IMR-90 (cell line): ENCODE results near the gene FCMR. TPM values are rescaled to one million over a fixed set of nuclear protein-coding genes. Genes with fewer than 3 reads are reported as not detected.

Experiments used
- ATAC-seq: fragments of 200-7000 bp; cut with Tn5 transposase; 2 replicates; pipeline ENCODE4 v1.9.1; 2020; ENCODE audit warnings: low read depth, mild to moderate bottlenecking, moderate library complexity
- BruUV-seq: library from RNA; stranded (reverse); fragments of 400-500 nt; replicated peaks from 2 replicates; lab custom pipeline; 2021; lab: Mats Ljungman, UMichigan
- CTCF ChIA-PET: fragments of 300-600 bp; formaldehyde crosslinking; extraction: SDS; loops from one replicate; lab custom pipeline; 2021; ENCODE audit warnings: antibody characterized with exemption; lab: Yijun Ruan, JAX
- POLR2A ChIA-PET: fragments of 300-600 bp; sonication (Branson Sonifier 250); formaldehyde crosslinking; loops from one replicate; lab custom pipeline; 2022; ENCODE audit warnings: antibody characterized with exemption; ENCODE audit not compliant: unreplicated experiment; lab: Charles Lee
- DNase-seq: peaks from one replicate; pipeline ENCODE4 v3.0.0; 2013
- H2AFZ ChIP-seq: replicated peaks from 2 replicates; pipeline ENCODE3; 2013; ENCODE audit warnings: low read length, mild to moderate bottlenecking; ENCODE audit not compliant: poor library complexity
- H2AK5ac ChIP-seq: 2 replicates; pipeline ENCODE4 v1.6.1; 2013; ENCODE audit warnings: low read depth, low read length, inconsistent platforms
- H2AK9ac ChIP-seq: replicated peaks from 2 replicates; pipeline ENCODE3; 2013; ENCODE audit warnings: mild to moderate bottlenecking, low read depth, low read length, moderate library complexity; ENCODE audit not compliant: poor library complexity
- H2BK120ac ChIP-seq: 2 replicates; pipeline ENCODE4 v1.6.1; 2013; ENCODE audit warnings: low read depth, low read length, inconsistent platforms
- H2BK15ac ChIP-seq: 3 replicates; pipeline ENCODE4 v1.6.1; 2013; ENCODE audit warnings: low read depth, low read length, inconsistent platforms
- H2BK20ac ChIP-seq: 2 replicates; pipeline ENCODE4 v1.6.1; 2013; ENCODE audit warnings: low read depth, mild to moderate bottlenecking, inconsistent platforms, low read length, moderate library complexity
- H2BK5ac ChIP-seq: 2 replicates; pipeline ENCODE4 v1.6.1; 2013; ENCODE audit warnings: mild to moderate bottlenecking, low read depth, low read length, inconsistent platforms; ENCODE audit not compliant: poor library complexity, severe bottlenecking
- H3K14ac ChIP-seq: replicated peaks from 2 replicates; pipeline ENCODE4 v1.6.1; 2013; ENCODE audit warnings: low read depth, low read length, inconsistent platforms
- H3K18ac ChIP-seq: 2 replicates; pipeline ENCODE4 v1.6.1; 2013; ENCODE audit warnings: low read depth, low read length, control low read depth
- H3K23ac ChIP-seq: 2 replicates; pipeline ENCODE4 v1.6.1; 2013; ENCODE audit warnings: low read depth, low read length, inconsistent platforms
- H3K27ac ChIP-seq: 2 replicates; pipeline ENCODE4 v1.5.1; 2013; ENCODE audit warnings: mild to moderate bottlenecking, control low read depth, low read length; ENCODE audit not compliant: insufficient read depth
- H3K27me3 ChIP-seq: 2 replicates; pipeline ENCODE4 v1.6.1; 2013; ENCODE audit warnings: low read length; ENCODE audit not compliant: control insufficient read depth, insufficient read depth
- H3K36me3 ChIP-seq: 2 replicates; pipeline ENCODE4 v1.6.1; 2013; ENCODE audit warnings: low read length, mixed read lengths; ENCODE audit not compliant: control insufficient read depth, insufficient read depth
- H3K4ac ChIP-seq: 2 replicates; pipeline ENCODE4 v1.6.1; 2013; ENCODE audit warnings: low read depth, low read length, inconsistent platforms
- H3K4me1 ChIP-seq: 2 replicates; pipeline ENCODE4 v1.6.1; 2013; ENCODE audit warnings: low read length, mixed read lengths; ENCODE audit not compliant: control insufficient read depth, insufficient read depth
- H3K4me2 ChIP-seq: 2 replicates; pipeline ENCODE4 v1.6.1; 2013; ENCODE audit warnings: low read depth, mild to moderate bottlenecking, control low read depth, low read length, moderate library complexity
- H3K4me3 ChIP-seq: 2 replicates; pipeline ENCODE4 v1.5.1; 2013; ENCODE audit warnings: low read depth, mild to moderate bottlenecking, control low read depth, low read length, moderate library complexity; ENCODE audit not compliant: insufficient read depth
- H3K56ac ChIP-seq: 2 replicates; pipeline ENCODE4 v1.6.1; 2013; ENCODE audit warnings: low read length, inconsistent platforms; ENCODE audit not compliant: insufficient read depth; ENCODE audit errors: extremely low read depth
- H3K79me1 ChIP-seq, 2 experiments: 2 replicates each; pipeline ENCODE4 v1.6.1; 2013; ENCODE audit warnings: low read length in 2 of 2, inconsistent platforms in 1 of 2, low read depth in 1 of 2
- H3K9ac ChIP-seq: 2 replicates; pipeline ENCODE4 v1.6.1; 2013; ENCODE audit warnings: low read depth, low read length, control low read depth
- H3K9me1 ChIP-seq: 2 replicates; pipeline ENCODE4 v1.6.1; 2013; ENCODE audit warnings: low read length, inconsistent platforms; ENCODE audit not compliant: insufficient read depth
- H3K9me3 ChIP-seq: 2 replicates; pipeline ENCODE4 v1.6.1; 2013; ENCODE audit warnings: low read length; ENCODE audit not compliant: control insufficient read depth, insufficient read depth
- H4K20me1 ChIP-seq: 2 replicates; pipeline ENCODE4 v1.6.1; 2013; ENCODE audit warnings: low read length, inconsistent platforms; ENCODE audit not compliant: insufficient read depth
- H4K5ac ChIP-seq: 2 replicates; pipeline ENCODE4 v1.6.1; 2013; ENCODE audit warnings: mild to moderate bottlenecking, low read depth, low read length, control low read depth
- H4K8ac ChIP-seq, 2 experiments: 2 replicates each; pipeline ENCODE4 v1.6.1; 2013; ENCODE audit warnings: low read depth in 2 of 2, low read length in 2 of 2, control low read depth in 1 of 2, inconsistent platforms in 1 of 2
- H4K91ac ChIP-seq: 2 replicates; pipeline ENCODE4 v1.6.1; 2013; ENCODE audit warnings: low read depth, low read length, inconsistent platforms; ENCODE audit not compliant: insufficient read depth
- BHLHE40 ChIP-seq: fragments of 150-350 bp; IDR thresholded peaks from 2 replicates; pipeline ENCODE4 v1.6.1; 2016; ENCODE audit warnings: mild to moderate bottlenecking, low read depth, low read length
- CEBPB ChIP-seq: IDR thresholded peaks from 2 replicates; pipeline ENCODE4 v1.6.1; 2012; ENCODE audit warnings: low read depth, low read length, improper control_type of control experiment
- CHD1 ChIP-seq: IDR thresholded peaks from 2 replicates; pipeline ENCODE4 v1.6.1; 2012; ENCODE audit warnings: low read depth, low read length, improper control_type of control experiment
- FOS ChIP-seq: fragments of 150-350 bp; IDR thresholded peaks from 2 replicates; pipeline ENCODE4 v1.6.1; 2016; ENCODE audit warnings: low read depth, low read length
- MAFK ChIP-seq: IDR thresholded peaks from 2 replicates; pipeline ENCODE4 v1.6.1; 2012; ENCODE audit warnings: low read depth, low read length, improper control_type of control experiment
- MAZ ChIP-seq: IDR thresholded peaks from 2 replicates; pipeline ENCODE4 v1.6.1; 2012; ENCODE audit warnings: low read depth, mild to moderate bottlenecking, low read length, improper control_type of control experiment, moderate library complexity, borderline replicate concordance
- MXI1 ChIP-seq: IDR thresholded peaks from 2 replicates; pipeline ENCODE4 v1.6.1; 2012; ENCODE audit warnings: low read depth, mild to moderate bottlenecking, low read length, moderate library complexity, borderline replicate concordance
- NFE2L2 ChIP-seq: fragments of 150-350 bp; IDR thresholded peaks from 2 replicates; pipeline ENCODE4 v1.6.1; 2016; ENCODE audit warnings: low read depth, mild to moderate bottlenecking, low read length
- POLR2A ChIP-seq: IDR thresholded peaks from 2 replicates; pipeline ENCODE4 v1.6.1; 2012; ENCODE audit warnings: mild to moderate bottlenecking, low read depth, low read length
- RAD21 ChIP-seq: IDR thresholded peaks from 2 replicates; pipeline ENCODE4 v1.6.1; 2012; ENCODE audit warnings: low read length, improper control_type of control experiment
- RCOR1 ChIP-seq: IDR thresholded peaks from 2 replicates; pipeline ENCODE4 v1.6.1; 2012; ENCODE audit warnings: mild to moderate bottlenecking, low read length, improper control_type of control experiment; ENCODE audit not compliant: insufficient replicate concordance
- RFX5 ChIP-seq: IDR thresholded peaks from 2 replicates; pipeline ENCODE4 v1.8.0; 2012; ENCODE audit warnings: low read depth, mild to moderate bottlenecking, low read length, moderate library complexity
- SMC3 ChIP-seq: fragments of 150-350 bp; IDR thresholded peaks from 2 replicates; pipeline ENCODE4 v1.6.1; 2016; ENCODE audit warnings: low read depth, mild to moderate bottlenecking, antibody characterized with exemption, low read length, moderate library complexity
- WGBS, 2 experiments: methylation state at CpG; one replicate each; pipeline versions ENCODE4 v1.1.5 to v1.1.7; 2013; ENCODE audit warnings: missing lambda C conversion rate in 2 of 2; ENCODE audit not compliant: insufficient read length in 1 of 2; ENCODE audit errors: extremely low coverage in 2 of 2; 5-methylcytosine and 5-hydroxymethylcytosine counted together
- dilution Hi-C: fragments of 300-500 bp; cut with HindIII; formaldehyde crosslinking; loops from one replicate; pipeline ENCODE4 v1.14.3; 2018; ENCODE audit warnings: low sequenced_read_pairs; ENCODE audit not compliant: unreplicated experiment
- in situ Hi-C: fragments of 300-500 bp; cut with MboI; formaldehyde crosslinking; loops from 3 replicates; pipeline ENCODE4 v1.14.3; 2019; ENCODE audit warnings: low sequenced_read_pairs, inconsistent platforms, mixed read lengths
- intact Hi-C: fragments of 100-400 bp; cut with micrococcal nuclease; formaldehyde crosslinking; loops from 2 replicates; pipeline ENCODE4 v1.10.0; 2022
- polyA plus RNA-seq, 3 experiments: library from polyadenylated mRNA; depleted of rRNA; stranded (reverse); fragments of >200 nt; gene quantifications; 2 replicates each; pipeline ENCODE4 v1.2.3, GENCODE V29; 2012; ENCODE audit warnings: low replicate concordance in 1 of 3
- total RNA-seq: library from RNA; depleted of rRNA; stranded (reverse); fragments of >200 nt; gene quantifications from 2 replicates; pipeline ENCODE4 v1.2.3, GENCODE V29; 2012
- TF ChIP-seq, protein P1 (sequence below): fragments of 150-350 bp; IDR thresholded peaks from 2 replicates; pipeline ENCODE4 v1.6.1; 2017; ENCODE audit warnings: mild to moderate bottlenecking, antibody characterized with exemption, low read length, low read depth
- TF ChIP-seq, protein P2 (sequence below): conservative IDR thresholded peaks from 2 replicates; pipeline ENCODE4 v1.5.1; 2012; ENCODE audit warnings: mild to moderate bottlenecking, low read depth, low read length, improper control_type of control experiment
- TF ChIP-seq, protein P3 (sequence below): fragments of 150-350 bp; IDR thresholded peaks from 2 replicates; pipeline ENCODE4 v1.6.1; 2016; ENCODE audit warnings: low read depth, mild to moderate bottlenecking, low read length, moderate library complexity, borderline replicate concordance

FCMR gene
- total and polyA plus RNA-seq, 2 of the 4 experiments (the other 2 are of a cell fraction) = 0.09 TPM; not detected in 1

DNA sequence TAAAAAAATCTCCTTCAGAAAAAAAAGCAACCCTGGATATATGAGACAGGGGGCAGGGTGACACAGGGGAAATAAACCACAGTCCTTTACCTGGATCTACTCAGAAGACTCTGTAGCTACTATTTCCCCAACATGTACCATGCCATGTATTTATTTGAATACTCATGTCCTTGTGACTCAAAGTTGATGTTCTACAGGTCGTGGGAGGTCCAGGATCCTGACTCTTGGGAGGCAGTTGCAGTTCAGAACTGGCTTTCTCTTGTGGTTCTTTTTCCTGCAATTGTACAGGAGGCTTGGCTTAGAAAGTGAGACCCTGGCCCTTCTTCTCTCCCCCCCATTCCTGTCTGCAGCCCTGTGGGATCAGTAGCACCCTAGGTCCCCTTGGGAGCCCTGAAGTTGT, 30.3 kb downstream of the FCMR start:
- TF ChIP-seq RCOR1 = no peak
- no peak for TF ChIP-seq RFX5
- no peak for TF ChIP-seq MAZ
- TF ChIP-seq, protein P1, sequence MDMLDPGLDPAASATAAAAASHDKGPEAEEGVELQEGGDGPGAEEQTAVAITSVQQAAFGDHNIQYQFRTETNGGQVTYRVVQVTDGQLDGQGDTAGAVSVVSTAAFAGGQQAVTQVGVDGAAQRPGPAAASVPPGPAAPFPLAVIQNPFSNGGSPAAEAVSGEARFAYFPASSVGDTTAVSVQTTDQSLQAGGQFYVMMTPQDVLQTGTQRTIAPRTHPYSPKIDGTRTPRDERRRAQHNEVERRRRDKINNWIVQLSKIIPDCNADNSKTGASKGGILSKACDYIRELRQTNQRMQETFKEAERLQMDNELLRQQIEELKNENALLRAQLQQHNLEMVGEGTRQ = no peak
- TF ChIP-seq SMC3 = no peak
- TF ChIP-seq NFE2L2 = no peak
- TF ChIP-seq CEBPB = no peak
- TF ChIP-seq CHD1 = no peak
- no peak for TF ChIP-seq BHLHE40
- TF ChIP-seq MAFK = no peak
- TF ChIP-seq POLR2A = no peak
- TF ChIP-seq RAD21 = no peak
- TF ChIP-seq FOS = no peak
- TF ChIP-seq MXI1 = no peak
- TF ChIP-seq, protein P2, sequence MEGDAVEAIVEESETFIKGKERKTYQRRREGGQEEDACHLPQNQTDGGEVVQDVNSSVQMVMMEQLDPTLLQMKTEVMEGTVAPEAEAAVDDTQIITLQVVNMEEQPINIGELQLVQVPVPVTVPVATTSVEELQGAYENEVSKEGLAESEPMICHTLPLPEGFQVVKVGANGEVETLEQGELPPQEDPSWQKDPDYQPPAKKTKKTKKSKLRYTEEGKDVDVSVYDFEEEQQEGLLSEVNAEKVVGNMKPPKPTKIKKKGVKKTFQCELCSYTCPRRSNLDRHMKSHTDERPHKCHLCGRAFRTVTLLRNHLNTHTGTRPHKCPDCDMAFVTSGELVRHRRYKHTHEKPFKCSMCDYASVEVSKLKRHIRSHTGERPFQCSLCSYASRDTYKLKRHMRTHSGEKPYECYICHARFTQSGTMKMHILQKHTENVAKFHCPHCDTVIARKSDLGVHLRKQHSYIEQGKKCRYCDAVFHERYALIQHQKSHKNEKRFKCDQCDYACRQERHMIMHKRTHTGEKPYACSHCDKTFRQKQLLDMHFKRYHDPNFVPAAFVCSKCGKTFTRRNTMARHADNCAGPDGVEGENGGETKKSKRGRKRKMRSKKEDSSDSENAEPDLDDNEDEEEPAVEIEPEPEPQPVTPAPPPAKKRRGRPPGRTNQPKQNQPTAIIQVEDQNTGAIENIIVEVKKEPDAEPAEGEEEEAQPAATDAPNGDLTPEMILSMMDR = no peak
- TF ChIP-seq, protein P3, sequence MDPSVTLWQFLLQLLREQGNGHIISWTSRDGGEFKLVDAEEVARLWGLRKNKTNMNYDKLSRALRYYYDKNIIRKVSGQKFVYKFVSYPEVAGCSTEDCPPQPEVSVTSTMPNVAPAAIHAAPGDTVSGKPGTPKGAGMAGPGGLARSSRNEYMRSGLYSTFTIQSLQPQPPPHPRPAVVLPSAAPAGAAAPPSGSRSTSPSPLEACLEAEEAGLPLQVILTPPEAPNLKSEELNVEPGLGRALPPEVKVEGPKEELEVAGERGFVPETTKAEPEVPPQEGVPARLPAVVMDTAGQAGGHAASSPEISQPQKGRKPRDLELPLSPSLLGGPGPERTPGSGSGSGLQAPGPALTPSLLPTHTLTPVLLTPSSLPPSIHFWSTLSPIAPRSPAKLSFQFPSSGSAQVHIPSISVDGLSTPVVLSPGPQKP = no peak
- DNase-seq (no peak), ATAC-seq (no peak)
- Histone ChIP-seq H4K20me1 (no peaks in the 10 kb centered on the region), H3K23ac (peak overlapping the region; percentile 22; the same call in 1 of the 2 replicates), H2AFZ (no peak overlapping the region), H2BK20ac (peak overlapping the region; percentile 91), H3K27ac (peak overlapping the region; percentile 15; the same call in 1 of the 2 replicates), H3K14ac (peak overlapping the region; percentile 86), H2AK5ac (peak overlapping the region; percentile 92), H4K91ac (peak overlapping the region; percentile 53), H3K4ac (peak overlapping the region; percentile 85), H3K36me3 (no peaks in the 10 kb centered on the region), H2AK9ac (no peak overlapping the region), H3K4me3 (no peak overlapping the region), H2BK5ac (peak overlapping the region; percentile 46), H3K9me3 (no peaks in the 10 kb centered on the region), H3K56ac (0 out of 2 replicates have a peak overlapping the region, but pooled peaks have one; percentile 13), H3K9me1 (peaks cover 38% of the 10 kb centered on the region), H2BK120ac (peak overlapping the region; percentile 54), H3K9ac (no peak overlapping the region), H3K79me1 (peaks cover 0 to 4% of the 10 kb centered on the region in 2 experiments; a peak in 1 of 4 replicates), H4K8ac (peak overlapping the region; percentile 38 to 49; a peak in 2 of 4 replicates), H3K4me1 (peaks cover 36% of the 10 kb centered on the region), H2BK15ac (peak overlapping the region; percentile 69; the same call in 1 of the 3 replicates), H4K5ac (peak overlapping the region; percentile 70), H3K4me2 (no peak overlapping the region), H3K27me3 (no peaks in the 10 kb centered on the region), H3K18ac (peak overlapping the region; percentile 22)
- dilution Hi-C loops (no loop called here), in situ Hi-C loops (no loop called here), intact Hi-C loops (no loop called here)
- WGBS, 2 experiments = 100% methylated on average over 1 of the region's 1 CpG; no CpG with 5 or more reads in 1 of the 2 experiments
- ChIA-PET POLR2A (no interaction called here), CTCF (no interaction called here)
- BruUV-seq = no TSS peak
